HCT116 (cell line): Measurements from ENCODE around the gene ABTB2. TPM values are rescaled to one million over a fixed set of nuclear protein-coding genes. Genes with fewer than 3 reads are reported as not detected.

Source experiments
- ATAC-seq: fragments of 200-7000 bp; cut with Tn5 transposase; 2 replicates; pipeline ENCODE4 v1.9.1; 2020; ENCODE audit warnings: mild to moderate bottlenecking, moderate library complexity
- BruUV-seq: library from RNA; stranded (reverse); fragments of 400-500 nt; replicated peaks from 2 replicates; lab custom pipeline; 2021; lab: Mats Ljungman, UMichigan
- CTCF ChIA-PET: fragments of 300-600 bp; sonication (Branson Sonifier 250); formaldehyde crosslinking; loops from one replicate; lab custom pipeline; 2021; ENCODE audit warnings: antibody characterized with exemption; lab: Charles Lee
- POLR2A ChIA-PET: fragments of 300-600, 350-600 bp; sonication (Branson Sonifier 250); formaldehyde crosslinking; loops from one replicate; lab custom pipeline; 2021; ENCODE audit warnings: antibody characterized with exemption; lab: Charles Lee
- RAD21 ChIA-PET, 2 experiments: fragments of 300-600 bp; sonication (Branson Sonifier 250); formaldehyde crosslinking; loops; one replicate each; lab custom pipeline; 2023; ENCODE audit warnings: low total read pairs in 2 of 2; ENCODE audit not compliant: uncharacterized antibody in 2 of 2, unreplicated experiment in 2 of 2, low non-redundant PET in 1 of 2; lab: Charles Lee
- DNase-seq: peaks from one replicate; pipeline ENCODE4 v3.0.0-alpha.2; 2010; ENCODE audit warnings: low read depth, low spot score
- H2AFZ ChIP-seq: fragments of 200-600 bp; shearing (Covaris generic), sonication (generic); 2 replicates; pipeline ENCODE4 v1.6.1; 2017; ENCODE audit warnings: low read depth, mixed run types, mixed read lengths, antibody characterized with exemption, low read length; ENCODE audit not compliant: poor library complexity, severe bottlenecking
- H3K27ac ChIP-seq: 2 replicates; pipeline ENCODE4 v1.5.1; 2012; ENCODE audit warnings: low read depth, low read length
- H3K27me3 ChIP-seq: fragments of 200-600 bp; sonication (generic); 2 replicates; pipeline ENCODE4 v1.6.1; 2016; ENCODE audit warnings: mixed run types, low read length, mixed read lengths; ENCODE audit not compliant: insufficient read depth
- H3K36me3 ChIP-seq, 2 experiments: fragments of 200-500 bp in 1 of 2; fragments of 200-600 bp in 1 of 2; sonication (Bioruptor generic) in 1 of 2; sonication (generic) in 1 of 2; 2 replicates each; pipeline versions ENCODE4 v1.5.1 to v1.6.1; 2014 to 2016; ENCODE audit warnings: low read length in 2 of 2, inconsistent platforms in 1 of 2, mixed read lengths in 1 of 2, mixed run types in 1 of 2; ENCODE audit not compliant: insufficient read depth in 2 of 2, control insufficient read depth in 1 of 2
- H3K4me1 ChIP-seq, 2 experiments: fragments of 200-600 bp in 1 of 2; sonication (generic) in 1 of 2; 2 replicates each; pipeline versions ENCODE4 v1.5.1 to v1.6.1; 2012 to 2017; ENCODE audit warnings: low read length in 2 of 2, inconsistent platforms in 1 of 2, mild to moderate bottlenecking in 1 of 2, mixed read lengths in 1 of 2, mixed run types in 1 of 2, moderate library complexity in 1 of 2; ENCODE audit not compliant: insufficient read depth in 2 of 2, control insufficient read depth in 1 of 2
- H3K4me2 ChIP-seq: fragments of 200-600 bp; sonication (generic); 2 replicates; pipeline ENCODE4 v1.6.1; 2017; ENCODE audit warnings: mixed run types, low read length, mixed read lengths
- H3K4me3 ChIP-seq, 2 experiments: fragments of 200-600 bp in 1 of 2; sonication (generic) in 1 of 2; replicated peaks in 1 of 2; 2 replicates each; pipeline ENCODE4 v1.5.1; 2011 to 2016; ENCODE audit warnings: low read length in 2 of 2, control low read depth in 1 of 2, low read depth in 1 of 2, mild to moderate bottlenecking in 1 of 2, mixed read lengths in 1 of 2, mixed run types in 1 of 2
- H3K79me2 ChIP-seq: fragments of 200-600 bp; sonication (generic); 2 replicates; pipeline ENCODE4 v1.6.1; 2017; ENCODE audit warnings: mild to moderate bottlenecking, mixed run types, low read length, moderate library complexity, mixed read lengths; ENCODE audit not compliant: insufficient read depth
- H3K9ac ChIP-seq: fragments of 200-600 bp; sonication (generic); 2 replicates; pipeline ENCODE4 v1.6.1; 2016; ENCODE audit warnings: low read length, mixed read lengths
- H3K9me2 ChIP-seq: fragments of 200-600 bp; sonication (generic), shearing (Covaris generic); 2 replicates; pipeline ENCODE4 v1.6.1; 2017; ENCODE audit warnings: mixed run types, mild to moderate bottlenecking, moderate library complexity; ENCODE audit not compliant: insufficient read depth
- H3K9me3 ChIP-seq, 2 experiments: fragments of 200-500 bp in 1 of 2; fragments of 200-600 bp in 1 of 2; sonication (Bioruptor generic) in 1 of 2; sonication (generic) in 1 of 2; 2 replicates each; pipeline ENCODE4 v1.6.1; 2014 to 2017; ENCODE audit warnings: low read length in 2 of 2, mixed read lengths in 2 of 2, inconsistent platforms in 1 of 2, low read depth in 1 of 2, mild to moderate bottlenecking in 1 of 2, mixed run types in 1 of 2, moderate library complexity in 1 of 2; ENCODE audit not compliant: control insufficient read depth in 1 of 2, insufficient read depth in 1 of 2
- H4K20me1 ChIP-seq: fragments of 200-600 bp; sonication (generic), shearing (Covaris generic); 2 replicates; pipeline ENCODE4 v1.6.1; 2017; ENCODE audit warnings: mixed run types, mild to moderate bottlenecking, moderate library complexity; ENCODE audit not compliant: insufficient read depth
- CEBPB ChIP-seq: IDR thresholded peaks from 2 replicates; pipeline ENCODE4 v1.6.1; 2012; ENCODE audit warnings: low read depth
- CTCF ChIP-seq, 3 experiments: fragments of 200-600 bp in 1 of 3; sonication (generic) in 1 of 3; IDR thresholded peaks in 2 of 3; conservative IDR thresholded peaks in 1 of 3; 2 replicates each; pipeline ENCODE4 v1.5.1; 2012 to 2017; ENCODE audit warnings: low read depth in 2 of 3, low read length in 2 of 3, antibody characterized with exemption in 1 of 3, borderline replicate concordance in 1 of 3, control low read depth in 1 of 3, mild to moderate bottlenecking in 1 of 3, mixed read lengths in 1 of 3, mixed run types in 1 of 3, moderate library complexity in 1 of 3; ENCODE audit not compliant: insufficient read depth in 1 of 3
- ELF1 ChIP-seq: IDR thresholded peaks from 2 replicates; pipeline ENCODE4 v1.6.1; 2012; ENCODE audit warnings: low read depth, borderline replicate concordance
- EZH2phosphoT487 ChIP-seq: fragments of 200-600 bp; IDR thresholded peaks from 2 replicates; pipeline ENCODE4 v1.6.1; 2018; ENCODE audit warnings: antibody characterized with exemption, borderline replicate concordance
- JUND ChIP-seq: IDR thresholded peaks from 2 replicates; pipeline ENCODE4 v1.6.1; 2012
- POLR2A ChIP-seq: IDR thresholded peaks from 2 replicates; pipeline ENCODE4 v1.7.0; 2011; ENCODE audit warnings: borderline replicate concordance; ENCODE audit not compliant: insufficient read depth, insufficient read length; ENCODE audit errors: extremely low read depth
- SIN3A ChIP-seq: IDR thresholded peaks from 2 replicates; pipeline ENCODE4 v1.6.1; 2012; ENCODE audit warnings: low read depth
- SP1 ChIP-seq: IDR thresholded peaks from 2 replicates; pipeline ENCODE4 v1.6.1; 2012; ENCODE audit warnings: low read depth
- SRF ChIP-seq: IDR thresholded peaks from 2 replicates; pipeline ENCODE4 v1.6.1; 2012; ENCODE audit warnings: low read depth
- TCF7L2 ChIP-seq: IDR thresholded peaks from 2 replicates; pipeline ENCODE4 v1.7.0; 2011; ENCODE audit warnings: borderline replicate concordance, inconsistent platforms; ENCODE audit not compliant: insufficient read depth, insufficient read length; ENCODE audit errors: extremely low read depth
- YY1 ChIP-seq: IDR thresholded peaks from 2 replicates; pipeline ENCODE4 v1.6.1; 2011; ENCODE audit warnings: low read length, low read depth, moderate library complexity, mild to moderate bottlenecking; ENCODE audit not compliant: insufficient replicate concordance; ENCODE audit errors: extremely low read depth
- ZNF274 ChIP-seq: fragments of 200-500 bp; sonication (Bioruptor generic); IDR thresholded peaks from 2 replicates; pipeline ENCODE4 v1.6.1; 2014; ENCODE audit warnings: mild to moderate bottlenecking, low read depth, low read length, inconsistent platforms
- intact Hi-C: fragments of 100-400 bp; cut with micrococcal nuclease; formaldehyde crosslinking; loops from 2 replicates; pipeline ENCODE4 v1.10.0; 2022
- total RNA-seq: library from RNA; stranded (reverse); gene quantifications from one replicate; pipeline ENCODE4 v1.2.1, GENCODE V29; 2021; ENCODE audit not compliant: unreplicated experiment
- TF ChIP-seq, protein P1 (sequence below): IDR thresholded peaks from 2 replicates; pipeline ENCODE4 v1.6.1; 2012
- TF ChIP-seq, protein P2 (sequence below): IDR thresholded peaks from 2 replicates; pipeline ENCODE4 v1.6.1; 2012

ABTB2 gene
- total RNA-seq, 1 experiment from 2014 or later = 6.8 TPM

DNA sequence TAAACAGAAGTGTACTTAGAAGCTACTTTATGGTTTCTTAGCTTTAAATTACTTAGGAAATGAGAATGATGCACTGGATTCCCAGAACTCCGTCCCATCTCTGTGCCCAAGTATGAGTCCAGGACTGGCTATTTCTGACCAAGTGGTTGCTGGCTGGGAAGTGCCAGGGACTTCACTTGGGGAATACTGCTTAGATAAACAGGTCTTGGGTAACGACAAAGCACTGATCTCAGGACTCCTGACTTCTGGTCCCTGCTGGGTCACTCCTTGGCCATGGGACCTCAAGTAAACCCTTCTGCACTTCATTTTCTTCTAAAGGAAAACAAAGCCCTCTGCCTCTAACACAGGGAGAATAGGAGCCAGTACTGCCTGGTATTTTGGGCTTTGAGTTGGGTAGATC is 27.9 kb downstream of the ABTB2 start:
- Histone ChIP-seq H3K9me3 (no peaks in the 10 kb centered on the region), H3K79me2 (no peaks in the 10 kb centered on the region), H3K4me3 (no peak overlapping the region), H3K9me2 (no peaks in the 10 kb centered on the region), H3K27ac (no peak overlapping the region), H2AFZ (no peak overlapping the region), H3K36me3 (no peaks in the 10 kb centered on the region), H3K27me3 (no peaks in the 10 kb centered on the region), H3K4me2 (no peak overlapping the region), H4K20me1 (no peaks in the 10 kb centered on the region), H3K9ac (no peak overlapping the region), H3K4me1 (peaks cover 26 to 31% of the 10 kb centered on the region in 2 experiments)
- RAD21 ChIA-PET = no interaction called here
- CTCF ChIA-PET = no interaction called here
- ATAC-seq = no peak
- intact Hi-C loops = no loop called here
- no peak for DNase-seq
- BruUV-seq = no TSS peak
- POLR2A ChIA-PET = no interaction called here
- TF ChIP-seq SIN3A = no peak
- no peak for TF ChIP-seq SP1
- TF ChIP-seq SRF = no peak
- TF ChIP-seq EZH2phosphoT487 = no peak
- TF ChIP-seq CEBPB = no peak
- TF ChIP-seq, protein P1, sequence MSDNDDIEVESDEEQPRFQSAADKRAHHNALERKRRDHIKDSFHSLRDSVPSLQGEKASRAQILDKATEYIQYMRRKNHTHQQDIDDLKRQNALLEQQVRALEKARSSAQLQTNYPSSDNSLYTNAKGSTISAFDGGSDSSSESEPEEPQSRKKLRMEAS = no peak
- no peak for TF ChIP-seq YY1
- no peak for TF ChIP-seq JUND
- TF ChIP-seq CTCF (IDR thresholded peaks at IDR 0.05 in 2 of 3, conservative IDR thresholded peaks at IDR 0.05 in 1 of 3; ENCODE audit: borderline replicate concordance in 1 of 3, insufficient read depth in 1 of 3, low read depth in 2 of 3, low read length in 2 of 3) = no peak
- TF ChIP-seq POLR2A = no peak

- no peak for ATAC-seq
- H3K36me3 ChIP-seq = no peaks in the 10 kb centered on the region
- H3K4me1 ChIP-seq = peaks cover 26 to 31% of the 10 kb centered on the region in 2 experiments
- ChIA-PET RAD21 (no interaction called here), CTCF (no interaction called here)
- no peaks in the 10 kb centered on the region for H3K9me3 ChIP-seq
- BruUV-seq = no TSS peak
- H3K27ac ChIP-seq = no peak overlapping the region
- no peaks in the 10 kb centered on the region for H3K79me2 ChIP-seq
- H3K9ac ChIP-seq = no peak overlapping the region
- no peak for DNase-seq
- intact Hi-C loops = no loop called here
- H3K4me3 ChIP-seq = no peak overlapping the region
- TF ChIP-seq ZNF274 (no peak), JUND (no peak), EZH2phosphoT487 (no peak), ELF1 (no peak), YY1 (no peak), TCF7L2 (no peak)
- TF ChIP-seq, protein P2, sequence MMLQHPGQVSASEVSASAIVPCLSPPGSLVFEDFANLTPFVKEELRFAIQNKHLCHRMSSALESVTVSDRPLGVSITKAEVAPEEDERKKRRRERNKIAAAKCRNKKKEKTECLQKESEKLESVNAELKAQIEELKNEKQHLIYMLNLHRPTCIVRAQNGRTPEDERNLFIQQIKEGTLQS = no peak
- TF ChIP-seq, protein P1 = no peak
- TF ChIP-seq, all 23 proteins: peak for 0
- Histone ChIP-seq H3K4me2 (no peak overlapping the region), H4K20me1 (no peaks in the 10 kb centered on the region), H3K9me2 (no peaks in the 10 kb centered on the region), H2AFZ (no peak overlapping the region), H3K27me3 (no peaks in the 10 kb centered on the region)
- POLR2A ChIA-PET = interaction anchor here (1.0 kb wide), 1 partner anchor 11 kb away, joined by 3 read pairs; no protein-coding TSS in a partner anchor
Observed at GRCh38 chr11:34328632-34328910, 29.2 kb downstream of the ABTB2 start.
